A549 (cell line): ENCODE measurements around the gene LUZP2. TPM values are rescaled to one million over a fixed set of nuclear protein-coding genes. Genes with fewer than 3 reads are reported as not detected.

Experiments used
- ATAC-seq, 2 experiments: fragments of 200-7000 bp in 1 of 2; fragments of >200 bp in 1 of 2; cut with Nextera tagmentation in 1 of 2; cut with Tn5 transposase in 1 of 2; 3 replicates each; pipeline versions ENCODE4 v1.8.0 to v1.9.1; 2018 to 2020; ENCODE audit warnings: mild to moderate bottlenecking in 1 of 2, moderate library complexity in 1 of 2
- CTCF ChIA-PET: fragments of 300-600 bp; sonication (Branson Sonifier 250); formaldehyde crosslinking; extraction: SDS; loops from one replicate; lab custom pipeline; 2021; ENCODE audit warnings: antibody characterized with exemption, inconsistent platforms; lab: Yijun Ruan, JAX
- POLR2A ChIA-PET: fragments of 350-600 bp; formaldehyde crosslinking; extraction: SDS; loops from one replicate; lab custom pipeline; 2021; ENCODE audit warnings: antibody characterized with exemption, inconsistent platforms; lab: Yijun Ruan, JAX
- DNase-seq, 2 experiments: peaks; one replicate each; pipeline versions ENCODE4 v3.0.0 to v3.0.0-alpha.2; 2011 to 2016; ENCODE audit warnings: low read depth in 1 of 2, low spot score in 1 of 2
- FAIRE-seq: peaks from 2 replicates; lab custom pipeline; 2011; peaks lifted over from hg19 to GRCh38; lab: Jason Lieb, UNC
- H3K27ac ChIP-seq, 2 experiments: fragments of >200 bp; sonication (Bioruptor Twin); formaldehyde crosslinking; 3 replicates each; pipeline ENCODE4 v1.5.1; 2016 to 2017
- H3K4me1 ChIP-seq: fragments of >200 bp; sonication (Bioruptor Twin); formaldehyde crosslinking; 3 replicates; pipeline ENCODE4 v1.6.1; 2016
- H3K4me2 ChIP-seq: fragments of >200 bp; sonication (Bioruptor Twin); formaldehyde crosslinking; 3 replicates; pipeline ENCODE4 v1.6.1; 2016
- H3K4me3 ChIP-seq: fragments of >200 bp; sonication (Bioruptor Twin); formaldehyde crosslinking; 3 replicates; pipeline ENCODE4 v1.5.1; 2016
- H3K9me3 ChIP-seq: fragments of >200 bp; sonication (Bioruptor Twin); formaldehyde crosslinking; 3 replicates; pipeline ENCODE4 v1.6.1; 2016
- BHLHE40 ChIP-seq: IDR thresholded peaks from 2 replicates; pipeline ENCODE4 v1.6.1; 2012; ENCODE audit warnings: low read depth, low read length, inconsistent platforms
- CBX2 ChIP-seq: fragments of 200-600 bp; sonication (generic); IDR thresholded peaks from 2 replicates; pipeline ENCODE4 v1.6.1; 2016; ENCODE audit warnings: low read depth, mild to moderate bottlenecking, borderline replicate concordance
- CBX8 ChIP-seq: fragments of 200-600 bp; sonication (generic); IDR thresholded peaks from 2 replicates; pipeline ENCODE4 v1.6.1; 2016
- CEBPB ChIP-seq, 2 experiments: fragments of >200 bp in 1 of 2; sonication (Bioruptor Twin) in 1 of 2; formaldehyde crosslinking in 1 of 2; IDR thresholded peaks; 2 replicates each; pipeline ENCODE4 v1.6.1; 2012 to 2016
- CHD4 ChIP-seq: fragments of 200-600 bp; sonication (generic); IDR thresholded peaks from 2 replicates; pipeline ENCODE4 v1.6.1; 2016; ENCODE audit warnings: antibody characterized with exemption, mild to moderate bottlenecking, borderline replicate concordance
- E2F6 ChIP-seq: IDR thresholded peaks from 2 replicates; pipeline ENCODE4 v1.6.1; 2012; ENCODE audit warnings: low read depth, borderline replicate concordance
- ELK1 ChIP-seq: fragments of 150-350 bp; IDR thresholded peaks from 2 replicates; pipeline ENCODE4 v1.6.1; 2014; ENCODE audit warnings: low read depth, mild to moderate bottlenecking, low read length
- ESRRA ChIP-seq: fragments of 150-350 bp; IDR thresholded peaks from 2 replicates; pipeline ENCODE4 v1.6.1; 2014; ENCODE audit warnings: mild to moderate bottlenecking, low read length, borderline replicate concordance
- FOXS1 ChIP-seq: fragments of 250-450 bp; sonication (Bioruptor Pico); IDR thresholded peaks from 2 replicates; pipeline ENCODE4 v1.5.0; 2020; ENCODE audit warnings: mild to moderate bottlenecking, moderate library complexity
- HDAC2 ChIP-seq: fragments of 200-600 bp; sonication (generic); IDR thresholded peaks from 2 replicates; pipeline ENCODE4 v1.6.1; 2016
- HOXB5 ChIP-seq: fragments of 250-450 bp; sonication (Bioruptor Pico); IDR thresholded peaks from 2 replicates; pipeline ENCODE4 v1.5.0; 2020; ENCODE audit warnings: mild to moderate bottlenecking, moderate library complexity
- KDM5A ChIP-seq: fragments of 200-600 bp; sonication (generic); IDR thresholded peaks from 2 replicates; pipeline ENCODE4 v1.6.1; 2016; ENCODE audit warnings: antibody characterized with exemption, mild to moderate bottlenecking
- MAZ ChIP-seq: fragments of 150-350 bp; IDR thresholded peaks from 2 replicates; pipeline ENCODE4 v1.6.1; 2014; ENCODE audit warnings: antibody characterized with exemption, low read depth, low read length, borderline replicate concordance
- MYC ChIP-seq: IDR thresholded peaks from 2 replicates; pipeline ENCODE4 v1.6.1; 2012; ENCODE audit warnings: mild to moderate bottlenecking, inconsistent platforms, low read length, improper control_type of control experiment, borderline replicate concordance
- NPAS2 ChIP-seq: fragments of 250-450 bp; sonication (Bioruptor Pico); IDR thresholded peaks from 2 replicates; pipeline ENCODE4 v1.8.0; 2022; ENCODE audit warnings: mild to moderate bottlenecking, moderate library complexity, borderline replicate concordance
- NR3C1 ChIP-seq: fragments of >200 bp; sonication (Bioruptor Twin); formaldehyde crosslinking; IDR thresholded peaks from 3 replicates; pipeline ENCODE4 v1.6.1; 2017
- PBX3 ChIP-seq: IDR thresholded peaks from 2 replicates; pipeline ENCODE4 v1.6.1; 2012
- RAD21 ChIP-seq, 2 experiments: fragments of >200 bp in 1 of 2; sonication (Bioruptor Twin) in 1 of 2; formaldehyde crosslinking in 1 of 2; IDR thresholded peaks in 1 of 2; conservative IDR thresholded peaks in 1 of 2; 2 replicates in 1 of 2; 3 replicates in 1 of 2; pipeline ENCODE4 v1.6.1; 2012 to 2018; ENCODE audit warnings: inconsistent platforms in 1 of 2
- RARB ChIP-seq: fragments of 250-450 bp; sonication (Bioruptor Pico); IDR thresholded peaks from 2 replicates; pipeline ENCODE4 v1.8.0; 2021; ENCODE audit warnings: mild to moderate bottlenecking, moderate library complexity
- RCOR1 ChIP-seq: fragments of 150-350 bp; IDR thresholded peaks from 2 replicates; pipeline ENCODE4 v1.6.1; 2014; ENCODE audit warnings: antibody characterized with exemption, low read length, low read depth
- REST ChIP-seq: fragments of 200-600 bp; sonication (generic); IDR thresholded peaks from 2 replicates; pipeline ENCODE4 v1.6.1; 2016; ENCODE audit warnings: antibody characterized with exemption, mild to moderate bottlenecking, moderate library complexity
- TFCP2L1 ChIP-seq: fragments of 250-450 bp; sonication (Bioruptor Pico); IDR thresholded peaks from 2 replicates; pipeline ENCODE4 v1.5.0; 2021; ENCODE audit warnings: mild to moderate bottlenecking
- ZC3H11A ChIP-seq: fragments of 450-650 bp; IDR thresholded peaks from 2 replicates; pipeline ENCODE4 v1.6.1; 2014; ENCODE audit warnings: antibody characterized with exemption, mild to moderate bottlenecking
- ZNF302 ChIP-seq: fragments of 250-450 bp; sonication (Bioruptor Pico); IDR thresholded peaks from 2 replicates; pipeline ENCODE4 v1.9.0; 2021; ENCODE audit warnings: inconsistent platforms, mild to moderate bottlenecking, moderate library complexity
- WGBS: methylation state at CpG from one replicate; pipeline ENCODE4 v1.1.6; 2017; ENCODE audit errors: missing lambda C conversion rate; 5-methylcytosine and 5-hydroxymethylcytosine counted together
- polyA plus RNA-seq, 4 experiments: library from polyadenylated mRNA; depleted of rRNA in 3 of 4; stranded (reverse); fragments of >200 nt; fragmentation: RNase III in 1 of 4; extraction: RNeasy Plus Mini Kit Qiagen cat#74134 plus additional on column Dnase treatment in 1 of 4; gene quantifications; 2 replicates in 3 of 4; 3 replicates in 1 of 4; pipeline ENCODE4 v1.2.3, GENCODE V29; 2011 to 2017

Gene LUZP2
- polyA plus RNA-seq, 2 of the 4 experiments (the other 2 are of a cell fraction), result not detected

- no peak for TF ChIP-seq ESRRA
- no peak for TF ChIP-seq E2F6
- no peak for TF ChIP-seq ZC3H11A
- TF ChIP-seq ELK1, result no peak
- no peak for TF ChIP-seq ZNF302
- TF ChIP-seq CHD4, result no peak
- no peak for TF ChIP-seq NR3C1
- no peak for TF ChIP-seq REST
- TF ChIP-seq HOXB5 (CRISPR knock-in tag), result no peak
- TF ChIP-seq FOXS1, result no peak
- no peak for TF ChIP-seq TFCP2L1 (CRISPR knock-in tag)
- POLR2A ChIA-PET, result no interaction called here
- no peak for FAIRE-seq
- no peaks in the 10 kb centered on the region for H3K9me3 ChIP-seq
- no peak overlapping the region for H3K4me3 ChIP-seq
- no peak overlapping the region for H3K27ac ChIP-seq
- DNase-seq, result no peak
- no peaks in the 10 kb centered on the region for H3K4me1 ChIP-seq
- WGBS, result 49% methylated on average over 1 of the region's 1 CpG
- ATAC-seq, result no peak
- H3K4me2 ChIP-seq, result no peak overlapping the region
- CTCF ChIA-PET, result no interaction called here
Measured at GRCh38 chr11:24623121-24623520, 126.3 kb downstream of the LUZP2 start.

- Histone ChIP-seq H3K4me2 (no peak overlapping the region), H3K4me3 (no peak overlapping the region), H3K9me3 (no peaks in the 10 kb centered on the region), H3K4me1 (no peaks in the 10 kb centered on the region), H3K27ac (no peak overlapping the region)
- TF ChIP-seq MYC, result no peak
- no peak for TF ChIP-seq RCOR1
- no peak for TF ChIP-seq BHLHE40
- TF ChIP-seq RARB (CRISPR knock-in tag), result no peak
- TF ChIP-seq HDAC2, result no peak
- no peak for TF ChIP-seq CBX8
- TF ChIP-seq MAZ, result no peak
- no peak for TF ChIP-seq NPAS2 (CRISPR knock-in tag)
- TF ChIP-seq CEBPB (IDR thresholded peaks at IDR 0.05), result no peak
- TF ChIP-seq CBX2, result no peak
- no peak for TF ChIP-seq RAD21 (conservative IDR thresholded peaks at IDR 0.05 in 1 of 2, IDR thresholded peaks at IDR 0.05 in 1 of 2)
- no peak for TF ChIP-seq KDM5A
- no peak for TF ChIP-seq PBX3
- DNase-seq (no peak), FAIRE-seq (no peak), ATAC-seq (no peak)
- ChIA-PET CTCF (interaction anchor here (0.6 kb wide), 1 partner anchor 481 kb away, joined by 3 read pairs; no protein-coding TSS in a partner anchor), POLR2A (no interaction called here)
- 29% methylated on average over 2 of the region's 2 CpGs for WGBS
Measured at GRCh38 chr11:24624432-24624831, 127.6 kb downstream of the LUZP2 start.
